GM19240 (cell line): ENCODE data around the gene KLF7.

Source experiments
- DNase-seq: peaks from one replicate; pipeline ENCODE4 v3.0.0; 2011; ENCODE audit warnings: low spot score; ENCODE audit not compliant: insufficient read length

KLF7 gene

DNA sequence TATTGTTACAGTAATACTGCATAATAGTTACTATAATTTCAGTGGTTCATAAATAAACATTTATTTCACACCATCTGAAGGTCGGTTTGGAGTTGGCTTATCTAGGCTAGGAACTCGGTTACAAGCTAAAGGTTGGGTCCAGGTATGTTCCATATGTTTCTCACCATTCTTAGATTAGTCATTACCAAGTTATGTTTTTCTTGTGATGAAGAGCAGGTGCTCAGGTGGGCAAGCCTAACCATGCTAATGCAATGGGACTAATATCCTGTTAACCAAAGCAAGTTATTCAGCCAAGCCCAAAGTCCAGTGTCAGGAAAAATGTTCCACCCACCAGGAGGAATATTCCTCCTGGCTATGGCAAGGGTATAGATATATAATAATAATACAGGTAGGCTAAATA lies 133.3 kb downstream of the KLF7 start:
- no peak for DNase-seq
